Measurements from ENCODE around the gene TAS2R20.

The TAS2R20 gene

DNA sequence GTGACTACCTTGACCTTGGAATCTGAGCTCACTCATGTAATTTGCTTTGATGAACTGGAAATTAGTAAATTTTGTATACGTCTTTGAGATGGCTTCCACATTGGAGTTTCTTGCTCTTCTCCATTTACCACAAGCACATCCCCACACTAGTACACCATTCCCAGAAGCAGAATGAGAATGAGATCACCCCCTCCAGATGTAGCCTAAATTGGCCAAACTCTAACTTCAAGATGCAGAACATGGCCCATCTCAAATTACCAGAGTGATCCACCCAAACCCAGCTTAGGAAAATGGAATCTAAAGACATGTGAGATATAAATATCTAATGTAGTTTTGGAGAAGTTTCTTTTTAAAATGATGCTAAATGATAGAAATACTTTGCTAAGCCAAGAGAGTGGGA is 9.5 kb upstream of the TAS2R20 start:
- DNase-seq (ENCODE audit: extremely low spot score) = no peak
- CTCF ChIA-PET = no interaction called here
- POLR2A ChIA-PET = no interaction called here

DNA sequence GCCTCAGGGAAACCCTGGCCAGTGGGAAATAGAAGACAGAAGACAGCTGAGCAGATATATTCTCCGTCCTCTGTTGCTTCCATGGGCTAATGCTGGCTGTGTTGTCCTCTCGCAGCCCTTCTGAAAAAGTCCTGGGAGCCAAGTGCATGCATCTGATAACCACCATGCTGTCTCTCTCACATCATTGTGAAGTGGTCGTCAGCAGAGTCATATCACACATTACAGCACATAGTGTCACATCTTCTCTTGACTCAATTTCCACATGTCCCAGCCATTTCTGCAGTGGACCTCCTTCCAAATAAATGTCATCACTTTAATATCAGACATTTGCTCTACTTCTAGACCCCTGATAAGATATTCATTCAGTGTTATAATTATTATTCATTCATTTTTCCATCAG is 3.8 kb downstream of the TAS2R20 start:
- DNase-seq (ENCODE audit: extremely low spot score) = no peak
- CTCF ChIA-PET = no interaction called here
- TF ChIP-seq FOXA1 (IDR thresholded peaks at IDR 0.05) (no peak), ARNT (IDR thresholded peaks at IDR 0.05) (no peak), ELF4 (IDR thresholded peaks at IDR 0.05) (no peak), ZNF384 (IDR thresholded peaks at IDR 0.05) (no peak), LEF1 (IDR thresholded peaks at IDR 0.05; ENCODE audit: borderline replicate concordance) (no peak), CTBP1 (IDR thresholded peaks at IDR 0.05; ENCODE audit: borderline replicate concordance) (no peak), TARDBP (IDR thresholded peaks at IDR 0.05) (no peak), SUZ12 (IDR thresholded peaks at IDR 0.05) (no peak)
- POLR2A ChIA-PET = no interaction called here

More for the DNA sequence above, 9.5 kb upstream of the TAS2R20 start:
- no peak for TF ChIP-seq L3MBTL2 (conservative IDR thresholded peaks at IDR 0.05)

DNA sequence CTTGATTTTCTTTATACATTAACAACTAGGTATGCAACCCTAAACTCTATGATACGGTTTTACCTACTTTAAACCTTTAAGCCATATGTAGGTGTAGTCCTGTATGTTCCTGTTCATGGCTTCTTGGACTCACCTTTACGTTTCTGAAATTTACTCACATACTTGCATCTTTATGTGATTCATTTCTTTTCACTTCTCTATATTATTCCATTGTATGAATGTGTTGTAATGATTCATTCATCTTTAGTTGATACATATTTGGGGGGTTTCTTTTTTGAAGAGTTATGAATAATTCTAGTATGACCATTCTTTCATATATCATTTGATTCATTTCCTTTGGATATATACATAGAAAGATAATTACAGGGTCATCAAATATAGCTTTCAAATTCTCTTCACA is 9.0 kb downstream of the TAS2R20 start:
- CTCF ChIA-PET = no interaction called here
- POLR2A ChIA-PET = no interaction called here
- TF ChIP-seq, protein P1, sequence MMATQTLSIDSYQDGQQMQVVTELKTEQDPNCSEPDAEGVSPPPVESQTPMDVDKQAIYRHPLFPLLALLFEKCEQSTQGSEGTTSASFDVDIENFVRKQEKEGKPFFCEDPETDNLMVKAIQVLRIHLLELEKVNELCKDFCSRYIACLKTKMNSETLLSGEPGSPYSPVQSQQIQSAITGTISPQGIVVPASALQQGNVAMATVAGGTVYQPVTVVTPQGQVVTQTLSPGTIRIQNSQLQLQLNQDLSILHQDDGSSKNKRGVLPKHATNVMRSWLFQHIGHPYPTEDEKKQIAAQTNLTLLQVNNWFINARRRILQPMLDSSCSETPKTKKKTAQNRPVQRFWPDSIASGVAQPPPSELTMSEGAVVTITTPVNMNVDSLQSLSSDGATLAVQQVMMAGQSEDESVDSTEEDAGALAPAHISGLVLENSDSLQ (IDR thresholded peaks at IDR 0.05) = no peak
- TF ChIP-seq ARNT (IDR thresholded peaks at IDR 0.05) (no peak), L3MBTL2 (conservative IDR thresholded peaks at IDR 0.05) (no peak), SP1 (IDR thresholded peaks at IDR 0.05) (no peak), NFRKB (IDR thresholded peaks at IDR 0.05) (no peak), FOXM1 (IDR thresholded peaks at IDR 0.05; ENCODE audit: borderline replicate concordance) (no peak), TARDBP (IDR thresholded peaks at IDR 0.05) (no peak), HDGF (IDR thresholded peaks at IDR 0.05; ENCODE audit: borderline replicate concordance) (no peak), FOXK2 (IDR thresholded peaks at IDR 0.05) (no peak), CTBP1 (IDR thresholded peaks at IDR 0.05; ENCODE audit: borderline replicate concordance) (no peak), LEF1 (IDR thresholded peaks at IDR 0.05; ENCODE audit: borderline replicate concordance) (no peak), SUZ12 (IDR thresholded peaks at IDR 0.05) (no peak), ZNF384 (IDR thresholded peaks at IDR 0.05) (no peak), ELF4 (IDR thresholded peaks at IDR 0.05) (no peak), BHLHE40 (IDR thresholded peaks at IDR 0.05; ENCODE audit: borderline replicate concordance) (no peak), FOXA1 (IDR thresholded peaks at IDR 0.05) (no peak)
- no peak for DNase-seq (ENCODE audit: extremely low spot score)

DNA sequence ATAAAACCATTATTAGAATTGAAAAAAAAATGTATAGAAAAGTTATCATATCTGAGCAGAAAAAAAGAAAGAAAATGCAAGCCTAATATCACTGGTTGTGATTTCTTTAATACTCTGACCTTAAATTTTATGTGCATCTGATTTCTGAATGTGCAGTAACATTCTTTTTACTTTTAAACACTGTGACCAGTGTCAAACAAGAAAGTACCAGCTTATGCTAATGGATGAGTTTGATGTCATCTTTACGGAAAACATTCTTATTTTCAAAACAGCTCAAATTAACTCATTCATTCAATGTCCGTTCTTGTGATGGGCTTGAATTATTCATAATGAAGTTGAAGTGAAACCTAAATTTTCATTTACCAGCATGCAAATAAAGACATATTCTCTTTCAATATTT is 11.3 kb downstream of the TAS2R20 start, which contains the start of gene TAS2R50:
TAS2R50 (minus strand) TSS at position 101 of the 400 bp plus-strand sequence; CDS start at position 49, 52 bp downstream.
- no peak for DNase-seq (ENCODE audit: extremely low spot score)
- TF ChIP-seq NFRKB (IDR thresholded peaks at IDR 0.05) (no peak), LEF1 (IDR thresholded peaks at IDR 0.05; ENCODE audit: borderline replicate concordance) (no peak), ARNT (IDR thresholded peaks at IDR 0.05) (no peak), FOXK2 (IDR thresholded peaks at IDR 0.05) (no peak), SP1 (IDR thresholded peaks at IDR 0.05) (no peak), L3MBTL2 (conservative IDR thresholded peaks at IDR 0.05) (no peak), SUZ12 (IDR thresholded peaks at IDR 0.05) (no peak)
- TF ChIP-seq, protein P1 (IDR thresholded peaks at IDR 0.05) = no peak
- POLR2A ChIA-PET = no interaction called here
- CTCF ChIA-PET = no interaction called here

DNA sequence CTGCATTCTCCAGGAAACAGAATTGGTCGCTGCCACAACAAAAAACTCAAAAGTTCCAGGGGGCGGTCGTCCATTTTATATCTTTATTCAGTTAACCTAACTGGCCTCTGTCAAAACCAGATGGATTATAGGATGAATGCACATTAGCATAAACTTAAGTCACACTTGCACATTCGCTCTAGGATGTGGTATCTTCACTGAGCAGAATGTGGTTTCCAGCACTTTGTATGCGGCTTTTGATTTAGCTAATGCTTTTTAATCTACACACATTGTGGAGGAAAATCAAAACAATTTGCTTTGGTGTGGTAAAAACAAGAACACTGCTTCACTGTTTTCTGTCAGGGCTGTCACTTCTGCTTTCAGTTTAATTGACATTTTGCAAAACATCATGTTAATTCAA is 15.9 kb downstream of the TAS2R20 start:
- ChIA-PET POLR2A (no interaction called here), CTCF (no interaction called here)
- TF ChIP-seq CTBP1 (IDR thresholded peaks at IDR 0.05; ENCODE audit: borderline replicate concordance) (no peak), L3MBTL2 (conservative IDR thresholded peaks at IDR 0.05) (no peak), ARNT (IDR thresholded peaks at IDR 0.05) (no peak), HDGF (IDR thresholded peaks at IDR 0.05; ENCODE audit: borderline replicate concordance) (no peak), NFRKB (IDR thresholded peaks at IDR 0.05) (no peak), LEF1 (IDR thresholded peaks at IDR 0.05; ENCODE audit: borderline replicate concordance) (no peak), FOXK2 (IDR thresholded peaks at IDR 0.05) (no peak), ELF4 (IDR thresholded peaks at IDR 0.05) (no peak), FOXM1 (IDR thresholded peaks at IDR 0.05; ENCODE audit: borderline replicate concordance) (no peak), BHLHE40 (IDR thresholded peaks at IDR 0.05; ENCODE audit: borderline replicate concordance) (no peak), SP1 (IDR thresholded peaks at IDR 0.05) (no peak), TARDBP (IDR thresholded peaks at IDR 0.05) (no peak), FOXA1 (IDR thresholded peaks at IDR 0.05) (no peak), ZNF384 (IDR thresholded peaks at IDR 0.05) (no peak), SUZ12 (IDR thresholded peaks at IDR 0.05) (no peak)
- TF ChIP-seq, protein P1 (IDR thresholded peaks at IDR 0.05) = no peak
- DNase-seq (ENCODE audit: extremely low spot score) = no peak

DNA sequence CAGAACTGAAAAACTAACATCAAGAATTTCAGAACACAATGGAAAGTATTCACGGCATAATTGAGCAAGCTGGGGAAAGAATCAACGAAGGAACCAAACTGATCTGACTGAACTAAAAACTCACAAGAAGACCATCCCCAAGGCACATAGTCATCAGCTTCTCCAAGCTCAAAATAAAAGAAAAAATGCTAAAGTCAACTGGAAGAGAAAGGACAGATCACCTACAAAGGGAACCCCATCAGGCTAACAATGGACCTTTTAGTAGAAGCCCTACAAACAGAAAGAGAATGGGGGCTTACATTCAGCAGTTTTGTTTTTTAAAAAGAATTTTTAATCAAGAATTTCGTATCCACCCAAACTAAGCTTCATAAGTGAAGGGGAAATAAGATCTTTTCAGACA is 23.1 kb downstream of the TAS2R20 start:
- ChIA-PET CTCF (no interaction called here), POLR2A (no interaction called here)
- TF ChIP-seq, protein P1 (IDR thresholded peaks at IDR 0.05) = no peak
- TF ChIP-seq LEF1 (IDR thresholded peaks at IDR 0.05; ENCODE audit: borderline replicate concordance) (no peak), ZNF384 (IDR thresholded peaks at IDR 0.05) (no peak), BHLHE40 (IDR thresholded peaks at IDR 0.05; ENCODE audit: borderline replicate concordance) (no peak), HDGF (IDR thresholded peaks at IDR 0.05; ENCODE audit: borderline replicate concordance) (no peak), SP1 (IDR thresholded peaks at IDR 0.05) (no peak), FOXK2 (IDR thresholded peaks at IDR 0.05) (no peak), L3MBTL2 (conservative IDR thresholded peaks at IDR 0.05) (no peak), FOXA1 (IDR thresholded peaks at IDR 0.05) (no peak)
- DNase-seq (ENCODE audit: extremely low spot score) = no peak

Data from HEK293T (cell line).